A673 (cell line): Measurements from ENCODE around the gene SPACA4. TPM values are rescaled to one million over a fixed set of nuclear protein-coding genes. Genes with fewer than 3 reads are reported as not detected.

ENCODE experiments used
- BruUV-seq: library from RNA; stranded (reverse); fragments of 400-500 nt; replicated peaks from 2 replicates; lab custom pipeline; 2021; lab: Mats Ljungman, UMichigan
- CTCF ChIA-PET: fragments of 300-600 bp; sonication (Branson Sonifier 250); formaldehyde crosslinking; loops from one replicate; lab custom pipeline; 2022; ENCODE audit warnings: antibody characterized with exemption; lab: Charles Lee
- POLR2A ChIA-PET: fragments of 300-600 bp; sonication (Branson Sonifier 250); formaldehyde crosslinking; loops from one replicate; lab custom pipeline; 2022; ENCODE audit warnings: antibody characterized with exemption; ENCODE audit not compliant: low non-redundant PET; lab: Charles Lee
- DNase-seq: peaks from one replicate; pipeline ENCODE4 v3.0.0-alpha.2; 2015; ENCODE audit warnings: low spot score
- H3K27ac ChIP-seq: fragments of 200-600 bp; sonication (generic); 2 replicates; pipeline ENCODE4 v1.5.1; 2016; ENCODE audit warnings: mixed run types, low read depth, mild to moderate bottlenecking, mixed read lengths, antibody characterized with exemption, low read length; ENCODE audit not compliant: poor library complexity, severe bottlenecking
- H3K27me3 ChIP-seq: fragments of 200-600 bp; sonication (generic); replicated peaks from 2 replicates; pipeline ENCODE4 v1.6.1; 2017; ENCODE audit warnings: mixed run types, low read depth, mild to moderate bottlenecking, mixed read lengths, antibody characterized with exemption, low read length; ENCODE audit not compliant: insufficient read depth, poor library complexity
- H3K36me3 ChIP-seq: fragments of 200-600 bp; sonication (generic); 2 replicates; pipeline ENCODE4 v1.6.1; 2016; ENCODE audit warnings: mixed run types, mild to moderate bottlenecking, mixed read lengths, antibody characterized with exemption, low read length; ENCODE audit not compliant: insufficient read depth, poor library complexity, severe bottlenecking
- H3K4me1 ChIP-seq: fragments of 200-600 bp; sonication (generic); 2 replicates; pipeline ENCODE4 v1.6.1; 2017; ENCODE audit warnings: mixed run types, mild to moderate bottlenecking, mixed read lengths, antibody characterized with exemption, low read length; ENCODE audit not compliant: insufficient read depth, poor library complexity, severe bottlenecking
- H3K4me3 ChIP-seq: fragments of 200-600 bp; sonication (generic); 2 replicates; pipeline ENCODE4 v1.5.1; 2016; ENCODE audit warnings: low read depth, mixed run types, mild to moderate bottlenecking, mixed read lengths, low read length; ENCODE audit not compliant: poor library complexity, severe bottlenecking
- H3K9me3 ChIP-seq: fragments of 200-600 bp; sonication (generic); 2 replicates; pipeline ENCODE4 v1.6.1; 2016; ENCODE audit warnings: mixed run types, low read depth, mild to moderate bottlenecking, mixed read lengths, antibody characterized with exemption, low read length; ENCODE audit not compliant: poor library complexity, severe bottlenecking
- CTCF ChIP-seq: fragments of 300-800, 200-600 bp; sonication (generic); conservative IDR thresholded peaks from 2 replicates; pipeline ENCODE4 v1.5.1; 2017; ENCODE audit warnings: low read depth, mild to moderate bottlenecking, antibody characterized with exemption, low read length, moderate library complexity, mixed read lengths
- EZH2 ChIP-seq: fragments of 200-600 bp; sonication (generic); IDR thresholded peaks from 2 replicates; pipeline ENCODE4 v1.6.1; 2017; ENCODE audit warnings: borderline replicate concordance, low read depth, mild to moderate bottlenecking, mixed read lengths, antibody characterized with exemption, low read length; ENCODE audit not compliant: poor library complexity, severe bottlenecking
- intact Hi-C: fragments of 100-400 bp; cut with micrococcal nuclease; formaldehyde crosslinking; loops from one replicate; pipeline ENCODE4 v1.10.0; 2022; ENCODE audit not compliant: unreplicated experiment
- total RNA-seq: library from RNA; stranded (reverse); gene quantifications from 2 replicates; pipeline ENCODE4 v1.2.3, GENCODE V29; 2021

Gene SPACA4
- total RNA-seq, 1 experiment from 2014 or later, result not detected

GRCh38 chr19:48642862-48643261 lies 36.3 kb downstream of the SPACA4 start:
- Histone ChIP-seq H3K27me3 (no peaks in the 10 kb centered on the region), H3K36me3 (no peaks in the 10 kb centered on the region), H3K27ac (no peak overlapping the region), H3K4me3 (no peak overlapping the region), H3K4me1 (peaks cover 34% of the 10 kb centered on the region), H3K9me3 (no peaks in the 10 kb centered on the region)
- BruUV-seq, result no TSS peak
- ChIA-PET POLR2A (interaction anchor here (0.6 to 0.7 kb wide), 2 partner anchors 322 to 1541 kb away, joined by 4 to 7 read pairs; no protein-coding TSS in a partner anchor), CTCF (interaction anchor here (0.6 kb wide), 1 partner anchor 25 kb away, joined by 3 read pairs; no protein-coding TSS in a partner anchor)
- no peak for TF ChIP-seq EZH2
- no peak for TF ChIP-seq CTCF
- intact Hi-C loops, result loop anchor here (10.0 kb wide), 1 partner anchor 322 kb away; the partner anchor contains the start of gene FTL
- no peak for DNase-seq

GRCh38 chr19:48644355-48644754 lies 37.8 kb downstream of the SPACA4 start:
- ChIA-PET CTCF (no interaction called here), POLR2A (no interaction called here)
- H3K36me3 ChIP-seq, result no peaks in the 10 kb centered on the region
- DNase-seq, result no peak
- intact Hi-C loops, result loop anchor here (10.0 kb wide), 1 partner anchor 320 kb away; the partner anchor contains the start of gene FTL
- peak overlapping the region; percentile 62 for H3K4me3 ChIP-seq
- no TSS peak for BruUV-seq
- TF ChIP-seq EZH2 (no peak), CTCF (no peak)
- H3K4me1 ChIP-seq, result peaks cover 26% of the 10 kb centered on the region
- no peaks in the 10 kb centered on the region for H3K9me3 ChIP-seq
- H3K27ac ChIP-seq, result peak overlapping the region; percentile 77
- no peaks in the 10 kb centered on the region for H3K27me3 ChIP-seq

GRCh38 chr19:48644839-48645619 lies 38.5 kb downstream of the SPACA4 start:
- Histone ChIP-seq H3K4me3 (peak overlapping the region; percentile 62), H3K27me3 (no peaks in the 10 kb centered on the region), H3K9me3 (no peaks in the 10 kb centered on the region), H3K4me1 (peaks cover 26% of the 10 kb centered on the region), H3K27ac (peak overlapping the region; percentile 77), H3K36me3 (no peaks in the 10 kb centered on the region)
- ChIA-PET CTCF (interaction anchor here (0.6 to 1.8 kb wide), 4 partner anchors 69 to 325 kb away, joined by 3 to 8 read pairs (median 6); no protein-coding TSS in a partner anchor), POLR2A (no interaction called here)
- BruUV-seq, result no TSS peak
- DNase-seq, result peak; percentile 95
- TF ChIP-seq CTCF, result no peak
- TF ChIP-seq EZH2, result no peak
- intact Hi-C loops, result loop anchor here (5.0 to 10.0 kb wide), 4 partner anchors 67 to 320 kb away; partner anchors contain the start of genes FTL and HSD17B14
